C4-2B (cell line): ENCODE measurements around the gene DCHS2.

Experiments
- ZFX ChIP-seq: fragments of 450-650 bp; IDR thresholded peaks from 2 replicates; pipeline ENCODE4 v1.6.1; 2017
- TF ChIP-seq, protein P1 (sequence below): fragments of 450-650 bp; conservative IDR thresholded peaks from 2 replicates; pipeline ENCODE4 v1.5.1; 2017; ENCODE audit warnings: mild to moderate bottlenecking

DNA sequence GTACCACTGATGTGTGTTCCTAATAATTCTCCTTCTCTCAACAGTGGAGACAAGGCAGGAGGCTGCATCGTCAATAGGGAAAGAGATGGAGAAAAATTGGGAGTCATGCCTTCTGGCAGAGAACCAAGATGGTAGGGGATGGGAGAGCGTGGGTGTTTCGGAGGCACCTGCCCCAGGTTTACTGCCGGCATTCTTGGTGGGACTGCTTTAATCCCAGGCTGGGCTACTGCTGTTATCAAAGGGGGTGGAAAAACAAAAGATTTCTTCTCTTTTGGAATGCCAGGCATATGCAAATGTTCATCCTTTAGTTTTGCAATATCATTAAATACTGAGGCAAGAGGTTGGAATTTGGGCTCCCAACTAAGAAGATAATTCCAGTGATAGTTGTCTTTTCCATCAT is 257.0 kb downstream of the DCHS2 start:
- TF ChIP-seq, protein P1, sequence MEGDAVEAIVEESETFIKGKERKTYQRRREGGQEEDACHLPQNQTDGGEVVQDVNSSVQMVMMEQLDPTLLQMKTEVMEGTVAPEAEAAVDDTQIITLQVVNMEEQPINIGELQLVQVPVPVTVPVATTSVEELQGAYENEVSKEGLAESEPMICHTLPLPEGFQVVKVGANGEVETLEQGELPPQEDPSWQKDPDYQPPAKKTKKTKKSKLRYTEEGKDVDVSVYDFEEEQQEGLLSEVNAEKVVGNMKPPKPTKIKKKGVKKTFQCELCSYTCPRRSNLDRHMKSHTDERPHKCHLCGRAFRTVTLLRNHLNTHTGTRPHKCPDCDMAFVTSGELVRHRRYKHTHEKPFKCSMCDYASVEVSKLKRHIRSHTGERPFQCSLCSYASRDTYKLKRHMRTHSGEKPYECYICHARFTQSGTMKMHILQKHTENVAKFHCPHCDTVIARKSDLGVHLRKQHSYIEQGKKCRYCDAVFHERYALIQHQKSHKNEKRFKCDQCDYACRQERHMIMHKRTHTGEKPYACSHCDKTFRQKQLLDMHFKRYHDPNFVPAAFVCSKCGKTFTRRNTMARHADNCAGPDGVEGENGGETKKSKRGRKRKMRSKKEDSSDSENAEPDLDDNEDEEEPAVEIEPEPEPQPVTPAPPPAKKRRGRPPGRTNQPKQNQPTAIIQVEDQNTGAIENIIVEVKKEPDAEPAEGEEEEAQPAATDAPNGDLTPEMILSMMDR: no peak
- no peak for TF ChIP-seq ZFX
